Measurements from ENCODE around the gene FUZ.
"Not testable (repeated sequence)": the region's sequence is repeated elsewhere in the genome, so short reads cannot be mapped to it uniquely, and the experiment has no call there.

FUZ gene

GRCh38 chr19:49831592-49831991, 18.5 kb upstream of the FUZ start:
- DNase-seq, result no peak

- no peak for DNase-seq
These were observed 17.7 kb upstream of the FUZ start for GRCh38 chr19:49830766-49831165.

GRCh38 chr19:49829721-49830120, 16.6 kb upstream of the FUZ start:
- DNase-seq, result no peak

GRCh38 chr19:49829200-49829599, 16.1 kb upstream of the FUZ start:
- DNase-seq, result no peak

GRCh38 chr19:49827034-49827433, 13.9 kb upstream of the FUZ start:
- DNase-seq, result no peak

- DNase-seq, result no peak
These were observed 11.6 kb upstream of the FUZ start for GRCh38 chr19:49824662-49825061.

GRCh38 chr19:49823472-49823871, 10.4 kb upstream of the FUZ start:
- DNase-seq, result no peak

- DNase-seq, result no peak
These were observed 7.0 kb upstream of the FUZ start for GRCh38 chr19:49820125-49820524.

- not testable (repeated sequence) for DNase-seq
These were observed 6.5 kb upstream of the FUZ start for GRCh38 chr19:49819452-49820115.

- no peak for DNase-seq
These were observed 5.7 kb upstream of the FUZ start for GRCh38 chr19:49818649-49819370.

- DNase-seq, result peak; percentile 92 to 93
These were observed 5.0 kb upstream of the FUZ start, which contains the start of gene MED25 for GRCh38 chr19:49817964-49818648. Gene MED25, plus strand, starts transcription at chr19:49818289. Its CDS starts 53 bp downstream, at chr19:49818342.

GRCh38 chr19:49816590-49816989, 3.5 kb upstream of the FUZ start:
- no peak for DNase-seq

- no peak for DNase-seq
These were observed 918 bp upstream of the FUZ start for GRCh38 chr19:49814010-49814409.

- peak in 1 of 2 experiments; percentile 23 for DNase-seq
These were observed 568 bp downstream of the FUZ start for GRCh38 chr19:49812452-49812996.

- no peak for DNase-seq
These were observed 1.8 kb downstream of the FUZ start for GRCh38 chr19:49811328-49811727.

- DNase-seq, result no peak
These were observed 3.1 kb downstream of the FUZ start for GRCh38 chr19:49809941-49810389.

- no peak for DNase-seq
These were observed 3.7 kb downstream of the FUZ start for GRCh38 chr19:49809160-49809940.

- peak; percentile 88 to 89 for DNase-seq
These were observed 4.4 kb downstream of the FUZ start for GRCh38 chr19:49808711-49809159.

GRCh38 chr19:49807904-49808675, 5.0 kb downstream of the FUZ start:
- no peak for DNase-seq

GRCh38 chr19:49807058-49807903, 5.8 kb downstream of the FUZ start:
- DNase-seq, result no peak

- DNase-seq, result no peak
These were observed 6.5 kb downstream of the FUZ start for GRCh38 chr19:49806620-49806959.
